Kidney tubule cell (primary cell): ENCODE results near the gene HTD2.
A peak's percentile ranks its signal among the peaks of the same experiment; 100 is the strongest.

ENCODE experiments used
- DNase-seq: peaks from one replicate; pipeline ENCODE4 v3.0.0-alpha.2; 2018; ENCODE audit warnings: low spot score

HTD2 gene

GRCh38 chr3:58292866-58293265 is 13.5 kb upstream of the HTD2 start:
- DNase-seq = no peak

- DNase-seq = no peak
Observed at GRCh38 chr3:58293516-58293915, 12.8 kb upstream of the HTD2 start.

GRCh38 chr3:58296269-58296668 is 10.1 kb upstream of the HTD2 start:
- DNase-seq = no peak

GRCh38 chr3:58296843-58297242 is 9.5 kb upstream of the HTD2 start:
- DNase-seq = no peak

- DNase-seq = no peak
Observed at GRCh38 chr3:58298190-58298589, 8.1 kb upstream of the HTD2 start.

- DNase-seq = no peak
Observed at GRCh38 chr3:58299075-58299474, 7.2 kb upstream of the HTD2 start.

GRCh38 chr3:58299839-58300516 is 6.3 kb upstream of the HTD2 start:
- peak; percentile 49 for DNase-seq

GRCh38 chr3:58307639-58308215 is 1.4 kb downstream of the HTD2 start:
- DNase-seq = peak; percentile 67

- DNase-seq = peak; percentile 12
Observed at GRCh38 chr3:58308728-58309127, 2.4 kb downstream of the HTD2 start.

GRCh38 chr3:58317811-58318210 is 11.5 kb downstream of the HTD2 start:
- DNase-seq = no peak

- no peak for DNase-seq
Observed at GRCh38 chr3:58321791-58322190, 15.5 kb downstream of the HTD2 start.

GRCh38 chr3:58322793-58323192 is 16.5 kb downstream of the HTD2 start:
- DNase-seq = no peak

- no peak for DNase-seq
Observed at GRCh38 chr3:58323529-58324390, 17.4 kb downstream of the HTD2 start.

- DNase-seq = no peak
Observed at GRCh38 chr3:58324391-58325390, 18.4 kb downstream of the HTD2 start.

- peak; percentile 86 for DNase-seq
Observed at GRCh38 chr3:58325525-58325992, 19.2 kb downstream of the HTD2 start.

- DNase-seq = no peak
Observed at GRCh38 chr3:58326267-58326900, 20.1 kb downstream of the HTD2 start.

- DNase-seq = no peak
Observed at GRCh38 chr3:58329150-58329921, 23.0 kb downstream of the HTD2 start.

- no peak for DNase-seq
Observed at GRCh38 chr3:58329922-58330413, 23.6 kb downstream of the HTD2 start.

- DNase-seq = no peak
Observed at GRCh38 chr3:58331593-58332152, 25.4 kb downstream of the HTD2 start.
